ENCODE data around the gene ELK3.

- TF ChIP-seq GTF2E2 (tag; IDR thresholded peaks at IDR 0.05) (no peak), HMGN3 (IDR thresholded peaks at IDR 0.05; ENCODE audit: borderline replicate concordance, extremely low read depth, insufficient read length, low read depth, low read length) (no peak), CEBPZ (IDR thresholded peaks at IDR 0.05; ENCODE audit: borderline replicate concordance, low read depth, low read length) (no peak), NR2F6 (CRISPR knock-in tag; IDR thresholded peaks at IDR 0.05) (no peak), MTF1 (CRISPR knock-in tag; IDR thresholded peaks at IDR 0.05; ENCODE audit: borderline replicate concordance) (no peak), SREBF1 (IDR thresholded peaks at IDR 0.05; ENCODE audit: borderline replicate concordance, low read depth, low read length) (no peak), HDGF (IDR thresholded peaks at IDR 0.05) (no peak), POLR2H (tag; IDR thresholded peaks at IDR 0.05; ENCODE audit: low read depth) (no peak), ZBTB26 (CRISPR knock-in tag; IDR thresholded peaks at IDR 0.05) (no peak), FOXK2 (conservative IDR thresholded peaks at IDR 0.05 in 1 of 2, IDR thresholded peaks at IDR 0.05 in 1 of 2; ENCODE audit: low read depth in 2 of 2) (no peak)
Measured at GRCh38 chr12:96250119-96250685, 56.0 kb downstream of the ELK3 start.
